CD4-positive, CD25-positive, alpha-beta regulatory T cell (primary cell): ENCODE results near the gene ZNF462. TPM values are rescaled to one million over a fixed set of nuclear protein-coding genes. Genes with fewer than 3 reads are reported as not detected.

ENCODE experiments used
- ATAC-seq, 2 donors: fragments of 150-1000 bp; cut with Tn5 transposase; one replicate each; pipeline ENCODE4 v1.10.0; 2021; ENCODE audit warnings: low read depth in 2 of 2, moderate number of reproducible peaks in 2 of 2, moderate library complexity in 1 of 2
- DNase-seq, 3 donors: peaks; one replicate each; pipeline versions ENCODE4 v3.0.0 to v3.0.0-alpha.2; 2012 to 2022; ENCODE audit warnings: mixed read lengths in 1 of 3
- H3K27ac ChIP-seq: one replicate; pipeline ENCODE4 v1.7.0; 2013; ENCODE audit warnings: mild to moderate bottlenecking, low read length; ENCODE audit not compliant: insufficient read depth, poor library complexity, severe bottlenecking
- H3K27me3 ChIP-seq: one replicate; pipeline ENCODE4 v1.7.0; 2013; ENCODE audit warnings: low read length; ENCODE audit not compliant: control insufficient read depth, insufficient read depth
- H3K36me3 ChIP-seq: one replicate; pipeline ENCODE4 v1.7.0; 2013; ENCODE audit warnings: mild to moderate bottlenecking, low read length, moderate library complexity; ENCODE audit not compliant: control insufficient read depth, insufficient read depth
- H3K4me1 ChIP-seq: 2 replicates; pipeline ENCODE4 v1.7.0; 2013; ENCODE audit warnings: mild to moderate bottlenecking, low read length; ENCODE audit not compliant: insufficient read depth, control insufficient read depth, poor library complexity, severe bottlenecking
- H3K4me3 ChIP-seq: one replicate; pipeline ENCODE4 v1.7.0; 2013; ENCODE audit warnings: low read depth, mild to moderate bottlenecking, low read length, moderate library complexity
- H3K9me3 ChIP-seq, 2 experiments: 1 replicate in 1 of 2; 2 replicates in 1 of 2; pipeline ENCODE4 v1.7.0; 2013; ENCODE audit warnings: low read length in 2 of 2, mild to moderate bottlenecking in 1 of 2, moderate library complexity in 1 of 2; ENCODE audit not compliant: control insufficient read depth in 2 of 2
- H3K27ac Mint-ChIP-seq, 3 donors: one replicate each; pipeline ENCODE4 v1.8.0; 2020 to 2022; ENCODE audit warnings: mild to moderate bottlenecking in 3 of 3, mixed read lengths in 3 of 3, moderate library complexity in 2 of 3
- H3K27me3 Mint-ChIP-seq: one replicate; pipeline ENCODE4 v1.8.0; 2022; ENCODE audit warnings: mild to moderate bottlenecking, mixed read lengths
- H3K36me3 Mint-ChIP-seq: one replicate; pipeline ENCODE4 v1.8.0; 2020; ENCODE audit warnings: mixed read lengths
- H3K4me1 Mint-ChIP-seq, 4 donors: one replicate each; pipeline ENCODE4 v1.8.0; 2020 to 2022; ENCODE audit warnings: mixed read lengths in 4 of 4, mild to moderate bottlenecking in 1 of 4
- H3K4me3 Mint-ChIP-seq, 4 donors: one replicate each; pipeline ENCODE4 v1.8.0; 2020 to 2022; ENCODE audit warnings: mild to moderate bottlenecking in 4 of 4, mixed read lengths in 4 of 4, moderate library complexity in 3 of 4
- H3K9me3 Mint-ChIP-seq, 7 donors: one replicate each; pipeline ENCODE4 v1.8.0; 2020 to 2022; ENCODE audit warnings: mixed read lengths in 7 of 7, mild to moderate bottlenecking in 3 of 7, moderate library complexity in 2 of 7
- polyA plus RNA-seq, 4 donors: library from polyadenylated mRNA; unstranded; fragments of 300-500 nt; fragmentation: Illumina TruSeq; gene quantifications; one replicate each; pipeline ENCODE4 v1.2.3, GENCODE V29; 2021
- total RNA-seq: library from RNA; stranded (reverse); gene quantifications from one replicate; pipeline ENCODE4 v1.2.3, GENCODE V29; 2022

The ZNF462 gene
- total and polyA plus RNA-seq, 5 donors from 2014 or later: 0.62 to 1.7 TPM; not detected in 3

DNA sequence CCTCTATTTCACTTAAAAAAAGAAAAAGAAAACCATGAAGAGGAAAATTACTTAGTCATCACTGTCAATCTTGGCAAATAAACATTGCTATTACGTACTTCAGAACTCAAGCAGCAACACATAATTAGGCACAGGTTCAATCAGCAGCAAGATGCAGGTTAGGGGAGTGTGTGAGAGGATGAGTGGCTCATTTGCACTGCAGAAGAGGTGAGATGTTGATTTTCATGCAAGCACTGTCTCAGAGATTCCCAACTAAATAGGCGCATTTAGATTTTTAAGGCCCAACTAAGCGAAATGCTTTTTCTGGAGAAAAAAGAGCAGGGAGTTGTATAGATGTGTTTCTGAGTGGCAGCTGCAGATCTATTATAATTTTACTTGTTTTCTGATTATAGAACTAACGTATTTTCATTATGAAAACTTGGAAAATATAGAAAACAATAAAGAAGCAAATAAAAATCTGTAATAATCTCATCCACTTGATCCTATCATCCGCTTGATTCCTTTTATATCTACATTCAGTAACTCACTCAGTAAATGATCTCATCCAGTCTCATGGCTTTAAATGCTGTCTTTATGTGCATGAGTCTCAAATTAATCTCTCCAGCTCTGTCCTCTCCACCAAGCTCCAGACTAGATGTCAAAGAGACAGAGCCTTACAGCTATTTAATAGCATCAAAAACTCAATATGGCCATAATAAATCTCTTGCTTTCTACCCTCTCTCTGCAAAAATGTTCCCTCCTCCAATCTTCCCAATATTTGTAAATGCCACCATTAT lies 162.5 kb downstream of the ZNF462 start:
- H3K27ac ChIP-seq: no peak overlapping the region
- ATAC-seq (no peak), DNase-seq (no peak)
- H3K27ac Mint-ChIP-seq: no peak overlapping the region
- no peaks in the 10 kb centered on the region for H3K36me3 Mint-ChIP-seq
- H3K4me3 Mint-ChIP-seq: no peak overlapping the region
- peaks cover 0 to 9% (median 0%) of the 10 kb centered on the region in 7 donors for H3K9me3 Mint-ChIP-seq
- H3K4me3 ChIP-seq: no peak overlapping the region
- H3K36me3 ChIP-seq: no peaks in the 10 kb centered on the region
- no peaks in the 10 kb centered on the region for H3K4me1 Mint-ChIP-seq
- H3K4me1 ChIP-seq: no peaks in the 10 kb centered on the region
- no peaks in the 10 kb centered on the region for H3K27me3 Mint-ChIP-seq
- no peaks in the 10 kb centered on the region for H3K9me3 ChIP-seq
- H3K27me3 ChIP-seq: no peaks in the 10 kb centered on the region

DNA sequence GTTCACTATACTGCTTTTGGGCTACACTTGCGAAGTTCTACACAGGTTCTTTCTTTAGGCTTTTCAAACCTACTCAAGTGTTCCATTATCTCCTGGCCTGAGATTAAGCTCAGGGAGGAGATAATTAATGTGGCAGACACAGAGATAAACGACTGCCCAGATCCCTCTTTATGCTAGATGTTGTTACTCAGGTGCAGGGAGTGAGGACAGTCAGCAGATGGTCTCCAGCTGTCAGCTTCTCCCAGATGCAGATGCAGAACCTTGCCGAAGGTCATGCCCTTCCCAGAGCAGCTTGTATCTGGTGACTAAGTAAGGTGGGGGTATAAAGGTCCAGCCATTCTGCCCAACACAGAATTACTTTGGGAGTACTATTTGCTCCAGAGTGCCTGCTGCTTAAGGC lies 166.2 kb downstream of the ZNF462 start:
- DNase-seq: no peak
- Histone ChIP-seq H3K36me3 (no peaks in the 10 kb centered on the region), H3K9me3 (no peaks in the 10 kb centered on the region), H3K27me3 (no peaks in the 10 kb centered on the region), H3K27ac (no peak overlapping the region), H3K4me1 (no peaks in the 10 kb centered on the region), H3K4me3 (no peak overlapping the region)
- no peak for ATAC-seq
- Mint-ChIP-seq H3K9me3 (peaks cover 0 to 6% (median 3%) of the 10 kb centered on the region in 7 donors), H3K27ac (no peak overlapping the region), H3K36me3 (no peaks in the 10 kb centered on the region), H3K4me3 (no peak overlapping the region), H3K4me1 (no peaks in the 10 kb centered on the region), H3K27me3 (no peaks in the 10 kb centered on the region)

DNA sequence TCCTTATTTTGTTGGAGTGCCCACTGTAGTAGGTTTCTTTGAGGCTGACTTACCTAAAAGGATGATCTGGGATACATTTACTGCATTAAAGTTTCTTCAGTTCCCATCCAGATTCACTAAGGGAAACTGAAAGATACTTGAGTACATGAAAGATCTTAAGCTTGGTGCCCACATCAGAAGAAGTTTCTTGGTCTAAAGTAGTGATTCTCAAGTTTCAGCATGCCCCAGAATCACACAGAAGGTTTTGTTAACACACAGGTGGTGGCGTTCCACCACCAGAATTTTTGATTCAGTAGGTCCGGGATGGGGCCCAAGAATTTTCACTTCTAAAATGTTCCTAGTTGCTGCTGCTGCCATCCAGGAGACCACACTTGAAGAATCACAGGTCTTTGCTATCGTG lies 171.0 kb downstream of the ZNF462 start:
- H3K4me1 ChIP-seq: no peaks in the 10 kb centered on the region
- no peaks in the 10 kb centered on the region for H3K36me3 ChIP-seq
- Mint-ChIP-seq H3K4me3 (no peak overlapping the region), H3K4me1 (no peaks in the 10 kb centered on the region), H3K36me3 (no peaks in the 10 kb centered on the region), H3K27ac (no peak overlapping the region), H3K9me3 (peaks cover 0 to 6% (median 2%) of the 10 kb centered on the region in 7 donors), H3K27me3 (no peaks in the 10 kb centered on the region)
- H3K9me3 ChIP-seq: no peaks in the 10 kb centered on the region
- no peak overlapping the region for H3K27ac ChIP-seq
- no peak for ATAC-seq
- no peak overlapping the region for H3K4me3 ChIP-seq
- no peak for DNase-seq
- H3K27me3 ChIP-seq: no peaks in the 10 kb centered on the region

DNA sequence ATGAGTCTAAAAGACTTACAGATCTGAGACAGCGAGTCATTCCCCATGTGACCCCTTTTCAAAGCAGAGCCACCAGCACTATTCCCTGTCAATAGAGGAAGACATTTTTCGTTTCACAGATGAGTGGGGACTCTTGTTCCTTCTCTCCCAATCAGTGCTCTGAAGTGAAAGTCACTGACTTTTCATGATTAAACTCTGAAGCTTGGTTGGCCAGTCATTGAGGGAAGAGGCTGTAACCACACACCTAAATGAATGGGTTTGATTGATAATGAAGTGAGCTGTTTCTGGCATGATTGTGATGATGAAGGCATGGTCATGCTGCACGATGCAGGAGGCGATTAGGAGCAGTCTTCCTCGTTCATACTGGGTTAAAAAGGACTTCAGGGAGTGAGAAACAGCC lies 171.9 kb downstream of the ZNF462 start:
- H3K4me1 Mint-ChIP-seq: no peaks in the 10 kb centered on the region
- DNase-seq (no peak), ATAC-seq (no peak)
- Histone ChIP-seq H3K4me3 (no peak overlapping the region), H3K27me3 (no peaks in the 10 kb centered on the region), H3K4me1 (no peaks in the 10 kb centered on the region), H3K27ac (no peak overlapping the region), H3K9me3 (no peaks in the 10 kb centered on the region), H3K36me3 (no peaks in the 10 kb centered on the region)
- peaks cover 0 to 6% (median 2%) of the 10 kb centered on the region in 7 donors for H3K9me3 Mint-ChIP-seq
- no peaks in the 10 kb centered on the region for H3K36me3 Mint-ChIP-seq
- H3K27me3 Mint-ChIP-seq: no peaks in the 10 kb centered on the region
- H3K27ac Mint-ChIP-seq: no peak overlapping the region
- H3K4me3 Mint-ChIP-seq: no peak overlapping the region

DNA sequence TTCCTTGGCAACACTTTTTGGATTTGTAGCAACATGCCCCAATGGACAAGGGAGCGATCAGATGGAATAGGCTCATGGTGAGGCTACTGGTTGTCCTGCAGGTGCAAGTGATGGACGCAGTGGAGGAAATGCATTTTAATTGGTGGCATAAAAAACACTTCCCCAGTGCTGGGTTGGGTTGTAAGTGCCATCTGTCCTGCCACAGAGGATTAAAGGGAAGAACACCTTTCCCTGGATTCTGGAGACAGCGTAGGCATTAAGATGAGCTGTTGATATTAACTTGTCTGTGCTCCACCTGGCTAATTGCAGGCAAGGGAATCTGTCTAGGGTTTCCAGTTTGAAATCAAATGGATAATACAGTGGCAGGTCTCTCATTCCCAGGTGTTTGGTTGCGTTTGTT lies 173.4 kb downstream of the ZNF462 start:
- H3K36me3 Mint-ChIP-seq: no peaks in the 10 kb centered on the region
- no peaks in the 10 kb centered on the region for H3K27me3 Mint-ChIP-seq
- DNase-seq: no peak
- H3K27ac Mint-ChIP-seq: no peak overlapping the region
- no peak overlapping the region for H3K4me3 Mint-ChIP-seq
- Histone ChIP-seq H3K27me3 (no peaks in the 10 kb centered on the region), H3K27ac (no peak overlapping the region), H3K9me3 (no peaks in the 10 kb centered on the region), H3K4me3 (no peak overlapping the region), H3K36me3 (no peaks in the 10 kb centered on the region), H3K4me1 (no peaks in the 10 kb centered on the region)
- no peaks in the 10 kb centered on the region for H3K4me1 Mint-ChIP-seq
- peaks cover 0 to 6% (median 2%) of the 10 kb centered on the region in 7 donors for H3K9me3 Mint-ChIP-seq
- no peak for ATAC-seq

DNA sequence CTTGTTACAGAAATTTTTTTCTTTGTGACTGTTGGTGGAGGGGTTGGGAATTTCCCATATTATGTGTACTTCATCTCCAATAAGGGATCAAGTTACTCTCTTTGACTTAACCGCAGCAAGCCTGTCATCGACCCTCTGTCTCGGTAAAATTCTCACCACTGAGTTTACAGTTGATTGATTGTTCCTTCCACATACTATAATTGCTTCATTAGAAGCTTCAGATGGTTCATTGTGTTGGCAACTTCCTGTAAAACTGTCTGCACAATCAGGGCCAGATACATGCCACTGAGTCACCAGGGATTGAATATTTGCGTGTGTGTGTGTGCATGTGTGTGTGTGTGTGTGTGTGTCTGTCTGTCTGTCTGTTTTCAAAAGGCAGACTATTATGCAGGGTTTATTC lies 176.6 kb downstream of the ZNF462 start:
- H3K27ac ChIP-seq: no peak overlapping the region
- no peak overlapping the region for H3K27ac Mint-ChIP-seq
- H3K27me3 ChIP-seq: no peaks in the 10 kb centered on the region
- H3K4me1 Mint-ChIP-seq: no peaks in the 10 kb centered on the region
- no peak overlapping the region for H3K4me3 Mint-ChIP-seq
- H3K9me3 ChIP-seq: no peaks in the 10 kb centered on the region
- no peaks in the 10 kb centered on the region for H3K4me1 ChIP-seq
- H3K9me3 Mint-ChIP-seq: peaks cover 0 to 3% (median 0%) of the 10 kb centered on the region in 7 donors
- DNase-seq (no peak), ATAC-seq (no peak)
- H3K4me3 ChIP-seq: no peak overlapping the region
- no peaks in the 10 kb centered on the region for H3K36me3 Mint-ChIP-seq
- H3K36me3 ChIP-seq: no peaks in the 10 kb centered on the region
- H3K27me3 Mint-ChIP-seq: no peaks in the 10 kb centered on the region

DNA sequence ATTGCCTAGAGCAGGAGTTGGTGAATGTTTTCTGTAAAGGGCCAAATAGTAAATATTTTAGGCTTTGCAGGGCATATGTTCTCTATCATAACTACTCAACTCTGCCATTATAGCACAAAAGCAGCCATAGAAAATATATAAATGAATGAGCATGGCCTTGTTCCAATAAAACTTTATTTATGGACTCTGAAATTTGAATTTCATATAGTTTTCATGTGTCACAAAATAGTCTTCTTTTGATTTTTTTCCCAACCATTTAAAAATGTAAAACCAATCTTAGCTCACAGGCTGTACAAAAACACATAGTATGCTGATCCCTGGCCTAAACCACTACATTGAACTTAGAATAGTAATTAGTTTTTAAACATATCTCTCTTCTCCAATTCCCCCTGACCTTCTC lies 179.6 kb downstream of the ZNF462 start:
- DNase-seq (no peak), ATAC-seq (no peak)
- H3K9me3 Mint-ChIP-seq: peaks cover 0 to 3% (median 0%) of the 10 kb centered on the region in 7 donors
- H3K4me3 ChIP-seq: no peak overlapping the region
- no peak overlapping the region for H3K4me3 Mint-ChIP-seq
- H3K27ac ChIP-seq: no peak overlapping the region
- no peaks in the 10 kb centered on the region for H3K27me3 Mint-ChIP-seq
- no peaks in the 10 kb centered on the region for H3K27me3 ChIP-seq
- no peaks in the 10 kb centered on the region for H3K36me3 Mint-ChIP-seq
- H3K9me3 ChIP-seq: no peaks in the 10 kb centered on the region
- no peak overlapping the region for H3K27ac Mint-ChIP-seq
- H3K4me1 ChIP-seq: no peaks in the 10 kb centered on the region
- no peaks in the 10 kb centered on the region for H3K36me3 ChIP-seq
- no peaks in the 10 kb centered on the region for H3K4me1 Mint-ChIP-seq

DNA sequence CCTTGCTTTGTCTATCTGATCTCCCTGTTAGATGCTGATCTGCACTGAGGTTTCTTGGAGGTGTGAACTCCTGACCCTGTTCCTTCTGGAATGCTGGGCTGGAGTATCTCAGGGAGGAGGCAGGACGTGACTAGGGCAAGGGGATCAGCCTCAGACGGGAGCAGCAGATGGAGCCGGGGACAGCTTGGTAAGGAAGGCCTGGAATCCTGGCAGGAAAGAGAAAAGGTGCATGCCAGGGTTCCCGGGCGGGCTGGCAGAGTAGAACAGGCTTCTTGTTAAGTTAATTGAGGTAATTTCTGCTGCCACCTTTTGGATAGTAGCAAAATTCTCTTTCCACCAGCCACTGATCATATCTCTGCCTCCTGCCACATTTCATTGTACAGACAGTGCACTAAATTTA lies 180.9 kb downstream of the ZNF462 start:
- Histone ChIP-seq H3K9me3 (no peaks in the 10 kb centered on the region), H3K4me1 (no peaks in the 10 kb centered on the region), H3K27me3 (no peaks in the 10 kb centered on the region), H3K27ac (no peak overlapping the region), H3K4me3 (no peak overlapping the region), H3K36me3 (no peaks in the 10 kb centered on the region)
- Mint-ChIP-seq H3K27me3 (no peaks in the 10 kb centered on the region), H3K27ac (peak overlapping the region in 1 of 3 donors; percentile 2), H3K4me1 (no peaks in the 10 kb centered on the region), H3K36me3 (no peaks in the 10 kb centered on the region), H3K4me3 (no peak overlapping the region), H3K9me3 (peaks cover 0 to 3% (median 0%) of the 10 kb centered on the region in 7 donors)
- DNase-seq: no peak
- ATAC-seq: no peak
